GM21367 (cell line): Measurements from ENCODE around the gene THAP11.
A peak's percentile ranks its signal among the peaks of the same experiment; 100 is the strongest.

Experiments used
- ATAC-seq: cut with Tn5 transposase; IDR thresholded peaks from one replicate; pipeline ENCODE4 v1.9.1; 2021; ENCODE audit not compliant: unreplicated experiment

The THAP11 gene

GRCh38 chr16:67883146-67883871 lies 41.2 kb downstream of the THAP11 start:
- ATAC-seq, result no peak

GRCh38 chr16:67883872-67884261 lies 41.7 kb downstream of the THAP11 start:
- no peak for ATAC-seq

- ATAC-seq, result no peak
These were observed 42.6 kb downstream of the THAP11 start, which contains the start of gene NRN1L for GRCh38 chr16:67884684-67885083. TSS of gene NRN1L (plus strand) at chr16:67884885. CDS start at chr16:67884904, 19 bp downstream.

- ATAC-seq, result no peak
These were observed 43.4 kb downstream of the THAP11 start for GRCh38 chr16:67885545-67885944.

GRCh38 chr16:67885976-67886375 lies 43.9 kb downstream of the THAP11 start:
- no peak for ATAC-seq

- ATAC-seq, result no peak
These were observed 44.3 kb downstream of the THAP11 start for GRCh38 chr16:67886387-67886786.

GRCh38 chr16:67888331-67888730 lies 46.2 kb downstream of the THAP11 start:
- ATAC-seq, result no peak

- no peak for ATAC-seq
These were observed 50.3 kb downstream of the THAP11 start for GRCh38 chr16:67892375-67892774.

- peak; percentile 82 for ATAC-seq
These were observed 51.0 kb downstream of the THAP11 start, which contains the start of gene PSKH1 for GRCh38 chr16:67892899-67893742. TSS of gene PSKH1 (plus strand) at chr16:67893254. CDS start at chr16:67908750, 15,496 bp downstream.
